A549 (cell line): ENCODE measurements around the gene IGSF1.

Experiments
- EHMT2 ChIP-seq: fragments of 200-600 bp; sonication (generic); IDR thresholded peaks from 2 replicates; pipeline ENCODE4 v1.6.1; 2016; ENCODE audit warnings: antibody characterized with exemption, low read depth, mild to moderate bottlenecking, moderate library complexity
- KDM1A ChIP-seq: fragments of 200-600 bp; sonication (generic); IDR thresholded peaks from 2 replicates; pipeline ENCODE4 v1.6.1; 2016; ENCODE audit warnings: low read depth, mild to moderate bottlenecking
- SREBF2 ChIP-seq: fragments of 450-650 bp; IDR thresholded peaks from 2 replicates; pipeline ENCODE4 v1.6.1; 2014; ENCODE audit warnings: mild to moderate bottlenecking, moderate library complexity
- TF ChIP-seq, protein P1 (sequence below): fragments of >200 bp; sonication (Bioruptor Twin); formaldehyde crosslinking; IDR thresholded peaks from 3 replicates; pipeline ENCODE4 v1.5.1; 2016
- TF ChIP-seq, protein P2 (sequence below): IDR thresholded peaks from 2 replicates; pipeline ENCODE4 v1.6.1; 2012

DNA sequence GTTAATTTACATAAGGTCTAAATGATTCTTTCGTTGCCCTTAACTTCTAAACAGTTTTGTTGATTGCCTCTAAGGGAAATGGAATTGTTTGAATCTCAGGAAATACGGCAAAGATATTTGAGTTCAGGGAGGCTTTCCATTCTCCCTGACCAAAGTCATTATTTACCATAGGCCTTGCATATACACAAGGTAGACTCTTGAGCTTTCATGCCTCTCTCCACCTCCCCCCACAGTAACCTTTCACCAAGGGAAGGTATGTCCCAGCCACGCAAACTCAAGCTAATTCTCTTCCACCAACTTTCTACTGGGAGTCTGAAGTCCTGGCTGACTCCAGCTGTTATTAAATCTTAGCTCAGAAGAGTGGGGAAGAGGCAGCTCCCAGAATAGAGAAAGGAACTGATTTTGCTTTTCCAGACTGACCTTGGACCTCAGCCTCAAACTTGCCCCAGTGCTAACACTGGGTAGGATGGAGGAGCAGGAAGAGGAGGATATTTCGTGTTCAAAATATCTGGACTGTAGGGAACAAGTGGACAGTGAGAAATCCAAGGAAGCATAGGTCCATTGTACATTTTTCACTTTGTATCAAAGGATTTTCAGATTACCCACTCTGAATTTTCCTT lies 1.4 kb downstream of the IGSF1 start:
- no peak for TF ChIP-seq EHMT2
- TF ChIP-seq, protein P1, sequence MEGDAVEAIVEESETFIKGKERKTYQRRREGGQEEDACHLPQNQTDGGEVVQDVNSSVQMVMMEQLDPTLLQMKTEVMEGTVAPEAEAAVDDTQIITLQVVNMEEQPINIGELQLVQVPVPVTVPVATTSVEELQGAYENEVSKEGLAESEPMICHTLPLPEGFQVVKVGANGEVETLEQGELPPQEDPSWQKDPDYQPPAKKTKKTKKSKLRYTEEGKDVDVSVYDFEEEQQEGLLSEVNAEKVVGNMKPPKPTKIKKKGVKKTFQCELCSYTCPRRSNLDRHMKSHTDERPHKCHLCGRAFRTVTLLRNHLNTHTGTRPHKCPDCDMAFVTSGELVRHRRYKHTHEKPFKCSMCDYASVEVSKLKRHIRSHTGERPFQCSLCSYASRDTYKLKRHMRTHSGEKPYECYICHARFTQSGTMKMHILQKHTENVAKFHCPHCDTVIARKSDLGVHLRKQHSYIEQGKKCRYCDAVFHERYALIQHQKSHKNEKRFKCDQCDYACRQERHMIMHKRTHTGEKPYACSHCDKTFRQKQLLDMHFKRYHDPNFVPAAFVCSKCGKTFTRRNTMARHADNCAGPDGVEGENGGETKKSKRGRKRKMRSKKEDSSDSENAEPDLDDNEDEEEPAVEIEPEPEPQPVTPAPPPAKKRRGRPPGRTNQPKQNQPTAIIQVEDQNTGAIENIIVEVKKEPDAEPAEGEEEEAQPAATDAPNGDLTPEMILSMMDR, result no peak
- TF ChIP-seq KDM1A, result no peak
- TF ChIP-seq, protein P2, sequence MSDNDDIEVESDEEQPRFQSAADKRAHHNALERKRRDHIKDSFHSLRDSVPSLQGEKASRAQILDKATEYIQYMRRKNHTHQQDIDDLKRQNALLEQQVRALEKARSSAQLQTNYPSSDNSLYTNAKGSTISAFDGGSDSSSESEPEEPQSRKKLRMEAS, result no peak
- no peak for TF ChIP-seq SREBF2
